ENCODE measurements around the gene ZBTB20.

DNA sequence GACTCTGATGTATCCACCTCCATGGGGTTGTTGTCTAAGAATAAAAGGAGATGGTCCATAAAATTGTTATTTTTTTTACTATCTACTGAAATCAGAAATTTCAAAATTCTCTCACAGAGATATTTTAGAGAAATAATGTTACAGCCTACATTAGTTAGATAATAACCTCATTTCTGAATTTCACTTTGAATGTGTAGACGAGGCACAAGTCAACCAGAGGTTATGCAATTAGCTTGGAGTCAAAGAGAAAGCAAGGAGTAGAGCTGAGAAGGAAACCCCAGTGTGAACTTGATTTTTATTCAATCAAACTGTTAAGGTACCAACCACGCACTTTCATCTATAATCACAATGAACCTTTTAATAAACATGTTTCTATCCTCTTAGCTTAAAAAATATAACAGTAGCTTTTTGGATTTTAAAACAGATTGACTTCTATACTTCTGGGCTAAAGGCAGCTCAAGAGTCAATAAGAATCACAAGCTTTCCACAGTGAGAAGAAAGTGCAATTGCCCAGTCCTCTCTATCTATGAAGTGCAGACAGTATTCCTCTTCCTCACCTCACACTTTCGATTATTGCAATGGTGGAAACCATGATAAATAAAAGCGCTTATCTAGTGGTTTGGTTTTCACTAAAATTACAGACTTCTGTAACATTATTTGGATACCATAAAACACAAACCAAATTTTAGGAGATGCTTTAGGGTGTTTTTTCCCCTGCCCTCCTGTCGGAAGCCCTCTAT, 403.2 kb downstream of the ZBTB20 start:
- TF ChIP-seq RCOR1 (IDR thresholded peaks at IDR 0.05; ENCODE audit: insufficient replicate concordance, low read length) (no peak), MXI1 (IDR thresholded peaks at IDR 0.05; ENCODE audit: borderline replicate concordance, low read depth, low read length) (no peak), POLR2A (IDR thresholded peaks at IDR 0.05; ENCODE audit: low read depth, low read length) (no peak), BHLHE40 (IDR thresholded peaks at IDR 0.05; ENCODE audit: low read depth, low read length) (no peak), MAZ (IDR thresholded peaks at IDR 0.05; ENCODE audit: borderline replicate concordance, low read depth, low read length) (no peak), RAD21 (IDR thresholded peaks at IDR 0.05; ENCODE audit: low read length) (no peak), MAFK (IDR thresholded peaks at IDR 0.05; ENCODE audit: low read depth, low read length) (no peak), CEBPB (IDR thresholded peaks at IDR 0.05; ENCODE audit: low read depth, low read length) (no peak), CHD1 (IDR thresholded peaks at IDR 0.05; ENCODE audit: low read depth, low read length) (no peak), SMC3 (IDR thresholded peaks at IDR 0.05; ENCODE audit: low read depth, low read length) (no peak), FOS (IDR thresholded peaks at IDR 0.05; ENCODE audit: low read depth, low read length) (no peak)
- TF ChIP-seq, protein P1, sequence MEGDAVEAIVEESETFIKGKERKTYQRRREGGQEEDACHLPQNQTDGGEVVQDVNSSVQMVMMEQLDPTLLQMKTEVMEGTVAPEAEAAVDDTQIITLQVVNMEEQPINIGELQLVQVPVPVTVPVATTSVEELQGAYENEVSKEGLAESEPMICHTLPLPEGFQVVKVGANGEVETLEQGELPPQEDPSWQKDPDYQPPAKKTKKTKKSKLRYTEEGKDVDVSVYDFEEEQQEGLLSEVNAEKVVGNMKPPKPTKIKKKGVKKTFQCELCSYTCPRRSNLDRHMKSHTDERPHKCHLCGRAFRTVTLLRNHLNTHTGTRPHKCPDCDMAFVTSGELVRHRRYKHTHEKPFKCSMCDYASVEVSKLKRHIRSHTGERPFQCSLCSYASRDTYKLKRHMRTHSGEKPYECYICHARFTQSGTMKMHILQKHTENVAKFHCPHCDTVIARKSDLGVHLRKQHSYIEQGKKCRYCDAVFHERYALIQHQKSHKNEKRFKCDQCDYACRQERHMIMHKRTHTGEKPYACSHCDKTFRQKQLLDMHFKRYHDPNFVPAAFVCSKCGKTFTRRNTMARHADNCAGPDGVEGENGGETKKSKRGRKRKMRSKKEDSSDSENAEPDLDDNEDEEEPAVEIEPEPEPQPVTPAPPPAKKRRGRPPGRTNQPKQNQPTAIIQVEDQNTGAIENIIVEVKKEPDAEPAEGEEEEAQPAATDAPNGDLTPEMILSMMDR (conservative IDR thresholded peaks at IDR 0.05; ENCODE audit: low read depth, low read length) = no peak
- TF ChIP-seq, protein P2, sequence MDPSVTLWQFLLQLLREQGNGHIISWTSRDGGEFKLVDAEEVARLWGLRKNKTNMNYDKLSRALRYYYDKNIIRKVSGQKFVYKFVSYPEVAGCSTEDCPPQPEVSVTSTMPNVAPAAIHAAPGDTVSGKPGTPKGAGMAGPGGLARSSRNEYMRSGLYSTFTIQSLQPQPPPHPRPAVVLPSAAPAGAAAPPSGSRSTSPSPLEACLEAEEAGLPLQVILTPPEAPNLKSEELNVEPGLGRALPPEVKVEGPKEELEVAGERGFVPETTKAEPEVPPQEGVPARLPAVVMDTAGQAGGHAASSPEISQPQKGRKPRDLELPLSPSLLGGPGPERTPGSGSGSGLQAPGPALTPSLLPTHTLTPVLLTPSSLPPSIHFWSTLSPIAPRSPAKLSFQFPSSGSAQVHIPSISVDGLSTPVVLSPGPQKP (IDR thresholded peaks at IDR 0.05; ENCODE audit: borderline replicate concordance, low read depth, low read length) = no peak

Measured in IMR-90 (cell line).